Smooth muscle cell (in vitro differentiated cells): ENCODE data around the gene ADSS1. TPM values are rescaled to one million over a fixed set of nuclear protein-coding genes. Genes with fewer than 3 reads are reported as not detected.

Experiments
- DNase-seq: peaks from one replicate; lab custom pipeline; 2025; ENCODE audit not compliant: unreplicated experiment; lab: John Stamatoyannopoulos, UW
- H2AFZ ChIP-seq: fragments of 200-600 bp; sonication (generic); 2 replicates; pipeline ENCODE4 v1.6.0; 2016; ENCODE audit warnings: antibody characterized with exemption, low read depth, mild to moderate bottlenecking
- H3F3A ChIP-seq: fragments of 200-600 bp; sonication (generic); 2 replicates; pipeline ENCODE4 v1.6.0; 2017; ENCODE audit warnings: antibody characterized with exemption, low read depth
- H3K27ac ChIP-seq: fragments of 200-600 bp; sonication (generic); 2 replicates; pipeline ENCODE4 v1.5.1; 2016; ENCODE audit warnings: low read depth, mild to moderate bottlenecking
- H3K27me3 ChIP-seq: fragments of 200-600 bp; sonication (generic); 2 replicates; pipeline ENCODE4 v1.6.1; 2016; ENCODE audit warnings: low read depth, mild to moderate bottlenecking
- H3K36me3 ChIP-seq: fragments of 200-600 bp; sonication (generic); 2 replicates; pipeline ENCODE4 v1.5.1; 2016; ENCODE audit warnings: low read depth
- H3K4me1 ChIP-seq: fragments of 200-600 bp; sonication (generic); 2 replicates; pipeline ENCODE4 v1.5.1; 2016; ENCODE audit warnings: low read depth
- H3K4me2 ChIP-seq: fragments of 200-600 bp; sonication (generic); 2 replicates; pipeline ENCODE4 v1.6.0; 2016; ENCODE audit warnings: mild to moderate bottlenecking
- H3K4me3 ChIP-seq: fragments of 200-600 bp; sonication (generic); 2 replicates; pipeline ENCODE4 v1.5.1; 2016; ENCODE audit warnings: mild to moderate bottlenecking
- H3K79me2 ChIP-seq: fragments of 200-600 bp; sonication (generic); 2 replicates; pipeline ENCODE4 v1.6.0; 2016; ENCODE audit warnings: low read depth, mild to moderate bottlenecking
- H3K9ac ChIP-seq: fragments of 200-600 bp; sonication (generic); 2 replicates; pipeline ENCODE4 v1.6.0; 2016; ENCODE audit warnings: low read depth
- H3K9me3 ChIP-seq: fragments of 200-600 bp; sonication (generic); replicated peaks from 2 replicates; pipeline ENCODE4 v1.5.1; 2016; ENCODE audit warnings: low read depth
- H4K20me1 ChIP-seq: fragments of 200-600 bp; sonication (generic); 2 replicates; pipeline ENCODE4 v1.6.0; 2016; ENCODE audit warnings: low read depth
- CTCF ChIP-seq: fragments of 200-600 bp; sonication (generic); IDR thresholded peaks from 2 replicates; pipeline ENCODE4 v1.5.1; 2017; ENCODE audit warnings: borderline replicate concordance, mild to moderate bottlenecking, antibody characterized with exemption; ENCODE audit not compliant: insufficient read depth, poor library complexity, severe bottlenecking
- WGBS: methylation state at CpG from one replicate; pipeline ENCODE4 v1.1.7; 2016; ENCODE audit warnings: low lambda C conversion rate; 5-methylcytosine and 5-hydroxymethylcytosine counted together
- polyA plus RNA-seq: library from polyadenylated mRNA; unstranded; fragments of >200 nt; fragmentation: Nextera tagmentation; extraction: Ambion mirVana; gene quantifications from 2 replicates; pipeline ENCODE4 v1.2.1, GENCODE V29; 2016
- total RNA-seq: library from RNA; depleted of rRNA; stranded (reverse); fragments of >200 nt; gene quantifications from 2 replicates; pipeline ENCODE4 v1.2.3, GENCODE V29; 2014

ADSS1 gene
- total and polyA plus RNA-seq, 2 experiments from 2014 or later = 7.8 to 43.0 TPM

- no peak for TF ChIP-seq CTCF
- DNase-seq = no peak
- peaks cover 28% of the 10 kb centered on the region for H3F3A ChIP-seq
- H4K20me1 ChIP-seq = no peaks in the 10 kb centered on the region
- H3K4me2 ChIP-seq = no peak overlapping the region
- no peaks in the 10 kb centered on the region for H3K79me2 ChIP-seq
- no peak overlapping the region for H3K4me3 ChIP-seq
- peaks cover 41% of the 10 kb centered on the region for H3K4me1 ChIP-seq
- no peak overlapping the region for H2AFZ ChIP-seq
- H3K36me3 ChIP-seq = no peaks in the 10 kb centered on the region
- H3K27ac ChIP-seq = no peak overlapping the region
- no peaks in the 10 kb centered on the region for H3K9me3 ChIP-seq
- 96% methylated on average over 10 of the region's 10 CpGs for WGBS
- H3K9ac ChIP-seq = no peak overlapping the region
- no peaks in the 10 kb centered on the region for H3K27me3 ChIP-seq
These were observed 39.6 kb upstream of the ADSS1 start for GRCh38 chr14:104684449-104684821.

GRCh38 chr14:104685216-104685997 is 38.6 kb upstream of the ADSS1 start:
- 88% methylated on average over 3 of the region's 4 CpGs for WGBS
- Histone ChIP-seq H3K27ac (no peak overlapping the region), H3K9me3 (no peaks in the 10 kb centered on the region), H3K4me2 (no peak overlapping the region), H3K27me3 (no peaks in the 10 kb centered on the region), H3K9ac (no peak overlapping the region), H3K4me1 (peaks cover 41% of the 10 kb centered on the region), H3K4me3 (no peak overlapping the region), H2AFZ (no peak overlapping the region), H4K20me1 (peaks cover 4% of the 10 kb centered on the region), H3F3A (peaks cover 28% of the 10 kb centered on the region), H3K79me2 (peaks cover 9% of the 10 kb centered on the region), H3K36me3 (no peaks in the 10 kb centered on the region)
- TF ChIP-seq CTCF = no peak
- no peak for DNase-seq

GRCh38 chr14:104685998-104686610 is 37.9 kb upstream of the ADSS1 start:
- Histone ChIP-seq H3K9ac (no peak overlapping the region), H3K27ac (no peak overlapping the region), H2AFZ (no peak overlapping the region), H3F3A (peaks cover 28% of the 10 kb centered on the region), H3K27me3 (no peaks in the 10 kb centered on the region), H3K36me3 (no peaks in the 10 kb centered on the region), H3K9me3 (no peaks in the 10 kb centered on the region), H4K20me1 (peaks cover 11% of the 10 kb centered on the region), H3K4me2 (no peak overlapping the region), H3K4me3 (no peak overlapping the region), H3K4me1 (peaks cover 41% of the 10 kb centered on the region), H3K79me2 (peaks cover 16% of the 10 kb centered on the region)
- no peak for DNase-seq
- WGBS = 100% methylated on average over 1 of the region's 2 CpGs
- no peak for TF ChIP-seq CTCF
